B cell (primary cell): ENCODE results near the gene CELF4. TPM values are rescaled to one million over a fixed set of nuclear protein-coding genes. Genes with fewer than 3 reads are reported as not detected.

Experiments
- ATAC-seq: fragments of 200-7000 bp; cut with Tn5 transposase; one replicate; pipeline ENCODE4 v1.10.0; 2021; ENCODE audit warnings: low read depth, mild to moderate bottlenecking, moderate number of reproducible peaks, moderate library complexity
- CTCF ChIA-PET: fragments of 350-600 bp; sonication (Branson Sonifier 250); formaldehyde crosslinking; loops from one replicate; lab custom pipeline; 2021; ENCODE audit warnings: antibody characterized with exemption, inconsistent platforms; lab: Charles Lee
- POLR2A ChIA-PET: fragments of 350-600 bp; sonication (Branson Sonifier 250); formaldehyde crosslinking; loops from one replicate; lab custom pipeline; 2021; ENCODE audit warnings: antibody characterized with exemption; lab: Charles Lee
- DNase-seq: peaks from one replicate; pipeline ENCODE4 v3.0.0; 2013
- H2AFZ ChIP-seq: 2 replicates; pipeline ENCODE4 v1.6.1; 2012; ENCODE audit warnings: mild to moderate bottlenecking, low read depth, low read length; ENCODE audit not compliant: insufficient read depth, poor library complexity, severe bottlenecking
- H3K27ac ChIP-seq, 2 donors: 1 replicate in 1 of 2; 2 replicates in 1 of 2; pipeline ENCODE4 v1.5.1; 2012 to 2013; ENCODE audit warnings: low read length in 2 of 2, mild to moderate bottlenecking in 2 of 2, moderate library complexity in 1 of 2
- H3K27me3 ChIP-seq, 4 experiments: fragments of 200-600 bp in 1 of 4; sonication (generic) in 1 of 4; replicated peaks in 1 of 4; 1 replicate in 2 of 4; 2 replicates in 2 of 4; pipeline versions ENCODE4 v1.6.1 to v1.7.0; 2013 to 2016; ENCODE audit warnings: low read length in 3 of 4, mild to moderate bottlenecking in 2 of 4, mixed read lengths in 1 of 4, moderate library complexity in 1 of 4; ENCODE audit not compliant: insufficient read depth in 4 of 4, control insufficient read depth in 3 of 4; ENCODE audit errors: control extremely low read depth in 1 of 4
- H3K36me3 ChIP-seq, 2 experiments: replicated peaks in 1 of 2; 1 replicate in 1 of 2; 2 replicates in 1 of 2; pipeline versions ENCODE4 v1.6.1 to v1.7.1; 2013; ENCODE audit warnings: low read length in 1 of 2; ENCODE audit not compliant: insufficient read depth in 2 of 2, control insufficient read depth in 1 of 2; ENCODE audit errors: control extremely low read depth in 1 of 2, extremely low read depth in 1 of 2
- H3K4me1 ChIP-seq, 2 donors: fragments of 200-600 bp in 1 of 2; sonication (generic) in 1 of 2; 1 replicate in 1 of 2; 2 replicates in 1 of 2; pipeline versions ENCODE4 v1.5.1 to v1.6.1; 2013 to 2017; ENCODE audit warnings: low read length in 2 of 2; ENCODE audit not compliant: control insufficient read depth in 2 of 2, insufficient read depth in 2 of 2
- H3K4me2 ChIP-seq: replicated peaks from 2 replicates; pipeline ENCODE3; 2012; ENCODE audit warnings: mild to moderate bottlenecking, low read depth, low read length; ENCODE audit not compliant: poor library complexity, severe bottlenecking
- H3K4me3 ChIP-seq, 5 experiments: fragments of 200-600 bp in 1 of 5; sonication (generic) in 1 of 5; 1 replicate in 3 of 5; 2 replicates in 2 of 5; pipeline versions ENCODE4 v1.5.1 to v1.7.0; 2011 to 2016; ENCODE audit warnings: low read length in 4 of 5, mild to moderate bottlenecking in 4 of 5, low read depth in 2 of 5, control low read depth in 1 of 5, moderate library complexity in 1 of 5; ENCODE audit not compliant: insufficient read depth in 1 of 5; ENCODE audit errors: control extremely low read depth in 1 of 5, extremely low read depth in 1 of 5
- H3K79me2 ChIP-seq: fragments of 200-600 bp; sonication (generic); one replicate; pipeline ENCODE4 v1.6.0; 2016; ENCODE audit warnings: low read length; ENCODE audit not compliant: control insufficient read depth, insufficient read depth
- H3K9ac ChIP-seq: fragments of 200-600 bp; sonication (generic); 2 replicates; pipeline ENCODE4 v1.6.1; 2017; ENCODE audit warnings: mild to moderate bottlenecking, low read length, moderate library complexity
- H3K9me3 ChIP-seq, 3 donors: one replicate each; pipeline versions ENCODE4 v1.6.1 to v1.7.1; 2013; ENCODE audit warnings: low read length in 2 of 3; ENCODE audit not compliant: control insufficient read depth in 2 of 3, insufficient read depth in 1 of 3; ENCODE audit errors: control extremely low read depth in 1 of 3
- H4K20me1 ChIP-seq: 2 replicates; pipeline ENCODE4 v1.6.0; 2012; ENCODE audit warnings: mild to moderate bottlenecking, low read length; ENCODE audit not compliant: insufficient read depth, control insufficient read depth, poor library complexity, severe bottlenecking
- H3K27ac Mint-ChIP-seq: one replicate; pipeline ENCODE4 v1.8.0; 2021; ENCODE audit warnings: mixed read lengths
- H3K27me3 Mint-ChIP-seq: one replicate; pipeline ENCODE4 v1.8.0; 2021; ENCODE audit warnings: mixed read lengths
- H3K4me1 Mint-ChIP-seq: one replicate; pipeline ENCODE4 v1.8.0; 2021; ENCODE audit warnings: mixed read lengths
- H3K4me3 Mint-ChIP-seq: one replicate; pipeline ENCODE4 v1.8.0; 2021; ENCODE audit warnings: mixed read lengths
- H3K9me3 Mint-ChIP-seq: one replicate; pipeline ENCODE4 v1.8.0; 2022; ENCODE audit warnings: mixed read lengths; ENCODE audit not compliant: insufficient read depth
- EZH2 ChIP-seq: IDR thresholded peaks from 2 replicates; pipeline ENCODE4 v1.6.1; 2012; ENCODE audit warnings: borderline replicate concordance, low read depth, mild to moderate bottlenecking, moderate library complexity, low read length; ENCODE audit not compliant: insufficient read depth, poor library complexity, severe bottlenecking
- WGBS: methylation state at CpG from one replicate; pipeline ENCODE4 v1.1.5; 2013; ENCODE audit warnings: missing lambda C conversion rate; ENCODE audit not compliant: insufficient coverage; 5-methylcytosine and 5-hydroxymethylcytosine counted together
- intact Hi-C: fragments of 100-400 bp; cut with micrococcal nuclease; formaldehyde crosslinking; loops from one replicate; pipeline ENCODE4 v1.10.0; 2022
- polyA plus RNA-seq: library from polyadenylated mRNA; depleted of rRNA; stranded (reverse); fragments of >200 nt; gene quantifications from 2 replicates; pipeline ENCODE4 v1.2.3, GENCODE V29; 2012
- total RNA-seq, 2 donors: library from RNA; stranded (reverse); fragments of 120-200 nt in 1 of 2; gene quantifications; 1 replicate in 1 of 2; 2 replicates in 1 of 2; pipeline versions ENCODE4 v1.2.3 to v1.2.4, GENCODE V29; 2013 to 2022
- TF ChIP-seq, protein P1 (sequence below): fragments of 200-600 bp; IDR thresholded peaks from one replicate; pipeline ENCODE4 v1.8.0; 2022; ENCODE audit warnings: antibody characterized with exemption, mild to moderate bottlenecking

The CELF4 gene
- total and polyA plus RNA-seq, 2 donors (not counting 1 experiment from before 2014, with no cell fraction given), result not detected

GRCh38 chr18:37496568-37496967 lies 69.0 kb downstream of the CELF4 start:
- TF ChIP-seq, protein P1, sequence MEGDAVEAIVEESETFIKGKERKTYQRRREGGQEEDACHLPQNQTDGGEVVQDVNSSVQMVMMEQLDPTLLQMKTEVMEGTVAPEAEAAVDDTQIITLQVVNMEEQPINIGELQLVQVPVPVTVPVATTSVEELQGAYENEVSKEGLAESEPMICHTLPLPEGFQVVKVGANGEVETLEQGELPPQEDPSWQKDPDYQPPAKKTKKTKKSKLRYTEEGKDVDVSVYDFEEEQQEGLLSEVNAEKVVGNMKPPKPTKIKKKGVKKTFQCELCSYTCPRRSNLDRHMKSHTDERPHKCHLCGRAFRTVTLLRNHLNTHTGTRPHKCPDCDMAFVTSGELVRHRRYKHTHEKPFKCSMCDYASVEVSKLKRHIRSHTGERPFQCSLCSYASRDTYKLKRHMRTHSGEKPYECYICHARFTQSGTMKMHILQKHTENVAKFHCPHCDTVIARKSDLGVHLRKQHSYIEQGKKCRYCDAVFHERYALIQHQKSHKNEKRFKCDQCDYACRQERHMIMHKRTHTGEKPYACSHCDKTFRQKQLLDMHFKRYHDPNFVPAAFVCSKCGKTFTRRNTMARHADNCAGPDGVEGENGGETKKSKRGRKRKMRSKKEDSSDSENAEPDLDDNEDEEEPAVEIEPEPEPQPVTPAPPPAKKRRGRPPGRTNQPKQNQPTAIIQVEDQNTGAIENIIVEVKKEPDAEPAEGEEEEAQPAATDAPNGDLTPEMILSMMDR, result no peak
- TF ChIP-seq EZH2, result no peak
- no peaks in the 10 kb centered on the region for H3K36me3 ChIP-seq
- Mint-ChIP-seq H3K27me3 (peaks cover 14% of the 10 kb centered on the region), H3K4me1 (no peaks in the 10 kb centered on the region), H3K4me3 (no peak overlapping the region), H3K27ac (no peak overlapping the region), H3K9me3 (no peaks in the 10 kb centered on the region)
- intact Hi-C loops, result no loop called here
- ATAC-seq (no peak), DNase-seq (no peak)
- H3K79me2 ChIP-seq, result no peaks in the 10 kb centered on the region
- H3K9me3 ChIP-seq, result peaks cover 0 to 20% (median 0%) of the 10 kb centered on the region in 3 donors
- POLR2A ChIA-PET, result no interaction called here
- 93% methylated on average over 6 of the region's 6 CpGs for WGBS
- CTCF ChIA-PET, result no interaction called here
- H3K4me1 ChIP-seq, result no peaks in the 10 kb centered on the region
- H3K27me3 ChIP-seq, result no peaks in the 10 kb centered on the region
- no peak overlapping the region for H3K4me3 ChIP-seq
- H3K27ac ChIP-seq, result no peak overlapping the region
- no peaks in the 10 kb centered on the region for H4K20me1 ChIP-seq
- no peak overlapping the region for H3K4me2 ChIP-seq
- H3K9ac ChIP-seq, result no peak overlapping the region
- H2AFZ ChIP-seq, result no peak overlapping the region

DNA sequence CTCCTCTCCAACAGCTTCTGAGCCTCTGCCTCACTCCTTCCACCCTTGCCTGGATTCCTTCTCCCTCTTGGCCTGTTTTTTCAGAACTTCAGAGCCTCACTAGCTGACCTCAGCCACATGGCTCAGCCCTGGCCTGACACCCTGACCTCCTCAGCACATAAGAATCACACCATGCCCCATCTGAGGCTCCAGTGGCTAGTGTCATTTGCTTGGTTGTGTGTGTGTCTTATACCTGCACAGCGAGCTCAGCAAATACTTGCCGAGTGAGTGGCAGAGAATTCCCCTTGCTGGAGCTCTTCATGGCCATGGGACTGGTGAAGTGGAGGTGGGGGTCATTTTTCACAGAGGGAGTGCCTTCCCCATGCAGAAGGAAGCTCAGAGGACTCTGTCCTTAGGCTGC lies 70.2 kb downstream of the CELF4 start:
- TF ChIP-seq, protein P1, result no peak
- no peak for TF ChIP-seq EZH2
- no peak overlapping the region for H3K27ac Mint-ChIP-seq
- POLR2A ChIA-PET, result no interaction called here

More for the DNA sequence above, 70.2 kb downstream of the CELF4 start:
- H3K27me3 ChIP-seq, result peaks cover 0 to under 1% (median 0%) of the 10 kb centered on the region in 4 experiments
- H3K4me1 ChIP-seq, result no peaks in the 10 kb centered on the region
- H3K9me3 ChIP-seq, result peaks cover 0 to 18% (median 0%) of the 10 kb centered on the region in 3 donors
- intact Hi-C loops, result no loop called here
- H2AFZ ChIP-seq, result no peak overlapping the region
- H4K20me1 ChIP-seq, result no peaks in the 10 kb centered on the region
- H3K27ac ChIP-seq, result no peak overlapping the region
- H3K27me3 Mint-ChIP-seq, result peaks cover 22% of the 10 kb centered on the region
- H3K4me2 ChIP-seq, result no peak overlapping the region
- H3K4me3 Mint-ChIP-seq, result no peak overlapping the region
- 86% methylated on average over 2 of the region's 2 CpGs for WGBS
- no peaks in the 10 kb centered on the region for H3K79me2 ChIP-seq
- H3K4me3 ChIP-seq, result no peak overlapping the region
- no peak overlapping the region for H3K9ac ChIP-seq
- H3K36me3 ChIP-seq, result no peaks in the 10 kb centered on the region
- H3K4me1 Mint-ChIP-seq, result no peaks in the 10 kb centered on the region
- DNase-seq (no peak), ATAC-seq (no peak)
- CTCF ChIA-PET, result no interaction called here
- H3K9me3 Mint-ChIP-seq, result no peaks in the 10 kb centered on the region
